ENCODE results near the gene HSD17B14.

DNA sequence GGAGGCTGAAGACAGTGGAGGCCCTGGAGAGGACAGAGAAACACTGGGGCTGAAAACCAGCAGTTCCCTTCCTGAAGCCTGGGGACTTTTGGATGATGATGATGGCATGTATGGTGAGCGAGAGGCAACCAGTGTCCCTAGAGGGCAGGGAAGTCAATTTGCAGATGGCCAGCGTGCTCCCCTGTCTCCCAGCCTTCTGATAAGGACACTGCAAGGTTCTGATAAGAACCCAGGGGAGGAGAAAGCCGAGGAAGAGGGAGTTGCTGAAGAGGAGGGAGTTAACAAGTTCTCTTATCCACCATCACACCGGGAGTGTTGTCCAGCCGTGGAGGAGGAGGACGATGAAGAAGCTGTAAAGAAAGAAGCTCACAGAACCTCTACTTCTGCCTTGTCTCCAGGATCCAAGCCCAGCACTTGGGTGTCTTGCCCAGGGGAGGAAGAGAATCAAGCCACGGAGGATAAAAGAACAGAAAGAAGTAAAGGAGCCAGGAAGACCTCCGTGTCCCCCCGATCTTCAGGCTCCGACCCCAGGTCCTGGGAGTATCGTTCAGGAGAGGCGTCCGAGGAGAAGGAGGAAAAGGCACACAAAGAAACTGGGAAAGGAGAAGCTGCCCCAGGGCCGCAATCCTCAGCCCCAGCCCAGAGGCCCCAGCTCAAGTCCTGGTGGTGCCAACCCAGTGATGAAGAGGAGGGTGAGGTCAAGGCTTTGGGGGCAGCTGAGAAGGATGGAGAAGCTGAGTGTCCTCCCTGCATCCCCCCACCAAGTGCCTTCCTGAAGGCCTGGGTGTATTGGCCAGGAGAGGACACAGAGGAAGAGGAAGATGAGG is 37.4 kb upstream of the HSD17B14 start:
- no peak; the same call in 1 of the 2 replicates for TF ChIP-seq POLR2A (IDR thresholded peaks at IDR 0.05; ENCODE audit: low read depth, low read length)
- TF ChIP-seq POLR2AphosphoS5 (IDR thresholded peaks at IDR 0.05; ENCODE audit: low read depth, low read length), result no peak; the same call in 1 of the 2 replicates
- no peak for TF ChIP-seq TAF1 (IDR thresholded peaks at IDR 0.05; ENCODE audit: borderline replicate concordance, low read depth, low read length)

Measured in GM12892 (cell line).